PFSK-1 (cell line): ENCODE data around the gene IFI30.

Experiments
- FOXP2 ChIP-seq: optimal IDR thresholded peaks from 2 replicates; pipeline ENCODE3; 2011; ENCODE audit warnings: borderline replicate concordance, control low read depth, inconsistent platforms; ENCODE audit not compliant: insufficient read depth; ENCODE audit errors: extremely low read length, extremely low read depth
- POLR2AphosphoS5 ChIP-seq: IDR thresholded peaks from 2 replicates; pipeline ENCODE4 v1.6.1; 2012; ENCODE audit warnings: low read depth, mild to moderate bottlenecking, control low read depth, low read length, moderate library complexity
- REST ChIP-seq, 2 experiments: IDR thresholded peaks; 2 replicates each; pipeline versions ENCODE4 v1.6.1 to v1.8.0; 2011 to 2012; ENCODE audit warnings: low read depth in 2 of 2, low read length in 2 of 2, control low read depth in 1 of 2, inconsistent platforms in 1 of 2, mild to moderate bottlenecking in 1 of 2, moderate library complexity in 1 of 2; ENCODE audit not compliant: insufficient read depth in 1 of 2
- SIN3A ChIP-seq: IDR thresholded peaks from 2 replicates; pipeline ENCODE4 v1.6.1; 2012; ENCODE audit warnings: mild to moderate bottlenecking, low read length, moderate library complexity, borderline replicate concordance; ENCODE audit not compliant: insufficient read depth
- TAF1 ChIP-seq: IDR thresholded peaks from 2 replicates; pipeline ENCODE4 v1.6.1; 2012; ENCODE audit warnings: low read length, control low read depth, borderline replicate concordance; ENCODE audit not compliant: insufficient read depth

Gene IFI30

GRCh38 chr19:18224525-18225354 lies 51.1 kb downstream of the IFI30 start:
- TF ChIP-seq REST (IDR thresholded peaks at IDR 0.05; ENCODE audit: insufficient read depth in 1 of 2, low read depth in 2 of 2, low read length in 2 of 2) (no peak; a peak in 1 of 4 replicates), SIN3A (no peak), TAF1 (no peak), POLR2AphosphoS5 (no peak), FOXP2 (no peak)

GRCh38 chr19:18225355-18225701 lies 51.7 kb downstream of the IFI30 start:
- no peak for TF ChIP-seq POLR2AphosphoS5
- TF ChIP-seq TAF1 = no peak
- TF ChIP-seq SIN3A = no peak
- no peak for TF ChIP-seq REST (IDR thresholded peaks at IDR 0.05; ENCODE audit: insufficient read depth in 1 of 2, low read depth in 2 of 2, low read length in 2 of 2)
- no peak for TF ChIP-seq FOXP2

GRCh38 chr19:18225702-18226468 lies 52.3 kb downstream of the IFI30 start, which contains the start of gene PDE4C:
Gene PDE4C (minus strand): TSS chr19:18226438. CDS start chr19:18226415, 23 bp downstream.
- TF ChIP-seq TAF1 (no peak), REST (IDR thresholded peaks at IDR 0.05; ENCODE audit: insufficient read depth in 1 of 2, low read depth in 2 of 2, low read length in 2 of 2) (no peak), POLR2AphosphoS5 (no peak), FOXP2 (no peak), SIN3A (no peak)

GRCh38 chr19:18226956-18227780 lies 53.6 kb downstream of the IFI30 start:
- TF ChIP-seq SIN3A (no peak), REST (IDR thresholded peaks at IDR 0.05; ENCODE audit: insufficient read depth in 1 of 2, low read depth in 2 of 2, low read length in 2 of 2) (no peak), FOXP2 (no peak), TAF1 (no peak), POLR2AphosphoS5 (no peak)
